Right lobe of liver (tissue), 4 donors: ENCODE measurements around the gene CCSER1.

Source experiments
- POLR2A ChIP-seq: fragments of 450-650 bp; IDR thresholded peaks from one replicate; pipeline ENCODE4 v1.6.1; 2017; ENCODE audit warnings: antibody characterized with exemption, mild to moderate bottlenecking
- TF ChIP-seq, protein P1 (sequence below), 4 donors: fragments of 200-600 bp in 3 of 4; fragments of 450-650 bp in 1 of 4; IDR thresholded peaks; one replicate each; pipeline versions ENCODE4 v1.5.1 to v1.8.0; 2016 to 2022; ENCODE audit warnings: antibody characterized with exemption in 4 of 4, mild to moderate bottlenecking in 2 of 4
- donor health status: DM: no; HTN: no; CAD: no.
- donor health status: DM: no; HTN: no; CAD: no.
- donor health status: DM: no; HTN: yes; CAD: no.

DNA sequence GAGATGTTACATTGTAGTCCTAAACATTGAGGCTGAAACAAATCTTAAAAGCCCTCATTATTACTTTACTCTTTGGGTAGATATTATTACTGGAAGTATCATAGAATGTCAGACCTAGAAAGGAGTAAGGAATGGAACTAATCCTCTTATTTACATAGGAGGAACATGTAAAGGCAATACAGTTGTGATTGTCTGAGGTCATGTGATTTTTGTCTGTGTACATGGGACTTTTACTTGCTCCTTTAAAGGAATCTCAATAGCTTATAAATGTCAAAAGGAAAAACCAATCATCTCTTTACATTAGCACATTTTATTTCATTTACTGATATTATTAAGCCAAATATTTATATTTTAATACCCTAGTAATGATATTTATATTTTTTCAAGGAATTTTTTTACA lies 568.2 kb downstream of the CCSER1 start:
- TF ChIP-seq, protein P1, sequence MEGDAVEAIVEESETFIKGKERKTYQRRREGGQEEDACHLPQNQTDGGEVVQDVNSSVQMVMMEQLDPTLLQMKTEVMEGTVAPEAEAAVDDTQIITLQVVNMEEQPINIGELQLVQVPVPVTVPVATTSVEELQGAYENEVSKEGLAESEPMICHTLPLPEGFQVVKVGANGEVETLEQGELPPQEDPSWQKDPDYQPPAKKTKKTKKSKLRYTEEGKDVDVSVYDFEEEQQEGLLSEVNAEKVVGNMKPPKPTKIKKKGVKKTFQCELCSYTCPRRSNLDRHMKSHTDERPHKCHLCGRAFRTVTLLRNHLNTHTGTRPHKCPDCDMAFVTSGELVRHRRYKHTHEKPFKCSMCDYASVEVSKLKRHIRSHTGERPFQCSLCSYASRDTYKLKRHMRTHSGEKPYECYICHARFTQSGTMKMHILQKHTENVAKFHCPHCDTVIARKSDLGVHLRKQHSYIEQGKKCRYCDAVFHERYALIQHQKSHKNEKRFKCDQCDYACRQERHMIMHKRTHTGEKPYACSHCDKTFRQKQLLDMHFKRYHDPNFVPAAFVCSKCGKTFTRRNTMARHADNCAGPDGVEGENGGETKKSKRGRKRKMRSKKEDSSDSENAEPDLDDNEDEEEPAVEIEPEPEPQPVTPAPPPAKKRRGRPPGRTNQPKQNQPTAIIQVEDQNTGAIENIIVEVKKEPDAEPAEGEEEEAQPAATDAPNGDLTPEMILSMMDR (IDR thresholded peaks at IDR 0.05): no peak
- TF ChIP-seq POLR2A: no peak
